Measurements from ENCODE around the gene GOPC.
A peak's percentile ranks its signal among the peaks of the same experiment; 100 is the strongest.
"Not testable (repeated sequence)": the region's sequence is repeated elsewhere in the genome, so short reads cannot be mapped to it uniquely, and the experiment has no call there.

GOPC gene

DNA sequence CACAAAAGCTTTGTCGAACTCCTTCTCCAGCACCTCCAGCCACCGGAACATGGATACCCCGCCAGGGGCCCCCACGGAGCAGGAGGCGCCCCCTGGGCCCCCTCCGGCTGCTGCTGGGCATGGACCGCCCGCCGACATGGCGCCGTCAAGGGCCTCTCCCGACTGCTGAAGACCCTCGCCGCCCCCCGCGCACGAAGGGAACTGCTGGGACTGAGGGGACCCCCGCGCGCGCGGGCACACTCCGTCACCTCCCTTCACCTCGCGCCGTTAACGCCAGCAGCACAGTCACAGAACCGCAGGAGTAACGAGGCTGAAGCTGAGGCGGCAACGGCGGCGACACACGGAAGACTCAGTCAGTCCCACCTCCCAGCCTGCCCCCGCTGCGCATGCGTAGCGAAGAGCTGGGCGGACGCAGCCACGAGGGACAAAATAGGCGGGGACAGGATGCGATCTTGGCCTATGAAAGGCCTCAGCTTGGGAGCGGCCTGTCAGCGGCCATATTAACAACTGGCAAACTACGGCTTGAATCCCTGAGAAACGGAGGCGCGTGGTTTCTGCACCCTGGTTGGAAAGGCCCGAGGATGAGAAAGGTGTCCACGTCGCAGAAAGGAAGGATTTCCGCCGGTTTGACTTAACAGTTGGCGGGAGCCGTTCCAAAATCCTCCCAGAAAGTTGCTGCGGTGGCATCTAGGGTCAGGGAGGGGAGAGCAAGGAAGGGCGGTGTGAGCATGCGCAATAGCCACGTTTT, at the start of gene GOPC:
Gene GOPC, minus strand, starts transcription at position 361 of the 748 bp plus-strand sequence. Its CDS starts 223 bp downstream, at position 138.
- H3K9me3 Mint-ChIP-seq, result peaks cover 5% of the 10 kb centered on the region
- DNase-seq (peak; percentile 92), ATAC-seq (peak; percentile 96)
- H3K36me3 Mint-ChIP-seq (ENCODE audit: low read depth), result peaks cover 25% of the 10 kb centered on the region
- peaks cover 2% of the 10 kb centered on the region for H3K27me3 Mint-ChIP-seq
- H3K27ac Mint-ChIP-seq, result peak within 1 kb of the TSS; percentile 97
- H3K4me1 Mint-ChIP-seq, result peaks cover 50% of the 10 kb centered on the region
- peak within 1 kb of the TSS; percentile 98 for H3K4me3 Mint-ChIP-seq

DNA sequence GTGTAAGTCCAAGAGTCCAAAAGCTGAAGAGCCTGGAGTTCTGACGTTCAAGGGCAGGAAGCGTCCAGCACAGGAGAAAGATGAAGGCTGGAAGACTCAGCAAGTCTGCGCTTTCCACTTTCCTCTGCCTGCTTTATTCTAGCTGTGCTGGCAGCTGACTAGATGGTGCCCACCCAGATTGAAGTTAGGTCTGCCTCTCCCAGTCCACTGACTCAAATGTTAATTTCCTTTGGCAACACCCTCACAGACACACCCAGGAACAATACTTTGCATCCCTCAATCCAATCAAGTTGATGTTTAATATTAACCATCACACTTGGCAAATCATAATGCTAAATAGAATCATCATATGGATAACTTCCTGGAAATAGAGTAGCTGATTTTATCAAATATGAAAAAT, 49.7 kb upstream of the GOPC start:
- not testable (repeated sequence) for ATAC-seq; H3K4me1 Mint-ChIP-seq; H3K36me3 Mint-ChIP-seq (ENCODE audit: low read depth); H3K9me3 Mint-ChIP-seq; DNase-seq; H3K27me3 Mint-ChIP-seq; H3K4me3 Mint-ChIP-seq; H3K27ac Mint-ChIP-seq

DNA sequence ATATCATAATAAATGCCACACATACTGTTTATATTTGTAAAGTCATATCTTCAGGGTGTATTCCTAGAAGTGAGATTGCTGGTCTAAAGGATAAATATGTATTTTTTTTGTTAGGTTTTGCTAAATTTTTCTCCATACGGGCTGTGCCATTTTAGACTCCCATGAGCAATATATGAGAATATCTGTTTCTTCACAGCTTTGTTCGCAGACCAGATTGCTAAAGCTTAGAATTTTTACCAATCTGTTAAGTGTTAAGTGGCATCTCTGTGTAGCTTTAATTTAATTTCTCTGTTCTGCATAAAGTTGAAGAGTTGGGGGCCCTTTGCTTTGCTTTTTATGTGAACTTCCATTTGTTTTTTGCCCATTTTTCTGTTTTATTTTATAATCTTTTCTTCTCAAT, 40.7 kb upstream of the GOPC start:
- Mint-ChIP-seq H3K27me3 (peaks cover 1% of the 10 kb centered on the region), H3K9me3 (peaks cover 4% of the 10 kb centered on the region), H3K4me1 (no peaks in the 10 kb centered on the region), H3K36me3 (ENCODE audit: low read depth) (peaks cover 3% of the 10 kb centered on the region), H3K27ac (no peak overlapping the region), H3K4me3 (no peak overlapping the region)
- DNase-seq (no peak), ATAC-seq (no peak)

DNA sequence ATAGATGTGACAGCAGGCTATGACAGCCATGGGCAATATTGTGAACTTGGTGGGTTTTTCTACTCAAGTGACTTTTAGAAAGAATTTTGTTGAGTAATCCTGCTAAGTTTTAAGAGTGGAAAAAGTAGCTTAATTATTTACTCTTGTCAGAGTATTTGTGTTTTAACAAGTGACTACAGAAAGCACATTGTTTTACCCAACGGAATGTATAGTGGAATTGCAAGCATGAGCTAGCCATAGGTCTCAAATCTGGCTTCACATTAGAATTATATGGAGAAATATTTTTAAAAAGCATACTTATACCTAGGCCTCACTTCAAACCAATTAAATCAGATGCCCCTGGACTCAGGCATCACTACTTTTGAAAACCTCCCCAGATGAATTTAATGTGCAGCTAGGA, 35.5 kb upstream of the GOPC start:
- peaks cover 4% of the 10 kb centered on the region for H3K9me3 Mint-ChIP-seq
- no peak overlapping the region for H3K4me3 Mint-ChIP-seq
- no peaks in the 10 kb centered on the region for H3K36me3 Mint-ChIP-seq (ENCODE audit: low read depth)
- no peak overlapping the region for H3K27ac Mint-ChIP-seq
- ATAC-seq, result no peak
- no peaks in the 10 kb centered on the region for H3K4me1 Mint-ChIP-seq
- no peak for DNase-seq
- H3K27me3 Mint-ChIP-seq, result peaks cover 1% of the 10 kb centered on the region

DNA sequence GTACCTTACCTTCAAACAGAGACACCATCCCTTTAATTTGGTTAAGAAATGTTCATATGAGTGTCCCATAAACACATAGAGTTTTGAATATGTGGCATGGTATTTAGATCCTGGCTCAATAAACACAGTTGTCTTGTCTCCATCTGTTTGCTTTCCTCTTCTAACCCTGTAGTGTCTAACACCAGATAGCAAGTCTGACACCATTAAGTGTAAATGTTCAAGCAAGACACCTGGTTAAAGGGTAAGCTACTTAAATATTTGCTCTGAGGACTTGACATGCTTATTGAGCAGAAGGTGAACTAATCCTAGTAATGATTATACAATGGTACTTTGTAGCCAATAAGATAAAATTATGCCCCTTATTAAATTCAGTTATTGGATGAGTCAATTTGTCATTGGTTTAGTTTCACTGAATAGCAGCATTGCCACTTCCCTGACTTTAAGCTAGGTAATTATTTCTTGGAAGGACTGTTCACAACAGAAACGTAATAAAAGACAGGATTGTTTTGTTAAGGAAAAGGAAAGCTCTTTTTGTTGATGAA, 26.9 kb upstream of the GOPC start:
- H3K36me3 Mint-ChIP-seq (ENCODE audit: low read depth), result peaks cover 7% of the 10 kb centered on the region
- peaks cover 7% of the 10 kb centered on the region for H3K27me3 Mint-ChIP-seq
- no peak overlapping the region for H3K4me3 Mint-ChIP-seq
- peaks cover 7% of the 10 kb centered on the region for H3K9me3 Mint-ChIP-seq
- DNase-seq, result no peak
- H3K27ac Mint-ChIP-seq, result no peak overlapping the region
- ATAC-seq, result no peak
- no peaks in the 10 kb centered on the region for H3K4me1 Mint-ChIP-seq

DNA sequence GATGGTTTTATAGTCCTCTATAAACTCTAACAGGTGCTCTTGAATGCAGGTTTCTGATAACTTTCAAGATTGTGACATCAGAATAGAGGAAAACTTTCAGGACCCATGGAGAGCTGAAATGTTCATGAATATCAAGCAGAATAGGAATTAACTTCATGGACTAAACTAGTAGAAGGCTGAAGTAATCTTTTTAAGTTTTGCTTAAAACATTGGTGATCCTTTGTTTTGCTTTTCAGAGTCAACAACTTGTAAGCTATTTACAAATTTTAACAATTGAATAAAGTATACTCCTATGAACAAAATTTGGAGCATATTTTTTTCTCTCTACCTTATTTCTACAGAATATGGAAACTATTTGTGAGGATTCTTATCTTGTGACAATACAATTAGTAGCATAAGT, 25.2 kb upstream of the GOPC start:
- no peak for DNase-seq
- peaks cover 7% of the 10 kb centered on the region for H3K27me3 Mint-ChIP-seq
- H3K4me3 Mint-ChIP-seq, result no peak overlapping the region
- peaks cover 15% of the 10 kb centered on the region for H3K9me3 Mint-ChIP-seq
- no peaks in the 10 kb centered on the region for H3K4me1 Mint-ChIP-seq
- no peak for ATAC-seq
- H3K27ac Mint-ChIP-seq, result no peak overlapping the region
- peaks cover 7% of the 10 kb centered on the region for H3K36me3 Mint-ChIP-seq (ENCODE audit: low read depth)

DNA sequence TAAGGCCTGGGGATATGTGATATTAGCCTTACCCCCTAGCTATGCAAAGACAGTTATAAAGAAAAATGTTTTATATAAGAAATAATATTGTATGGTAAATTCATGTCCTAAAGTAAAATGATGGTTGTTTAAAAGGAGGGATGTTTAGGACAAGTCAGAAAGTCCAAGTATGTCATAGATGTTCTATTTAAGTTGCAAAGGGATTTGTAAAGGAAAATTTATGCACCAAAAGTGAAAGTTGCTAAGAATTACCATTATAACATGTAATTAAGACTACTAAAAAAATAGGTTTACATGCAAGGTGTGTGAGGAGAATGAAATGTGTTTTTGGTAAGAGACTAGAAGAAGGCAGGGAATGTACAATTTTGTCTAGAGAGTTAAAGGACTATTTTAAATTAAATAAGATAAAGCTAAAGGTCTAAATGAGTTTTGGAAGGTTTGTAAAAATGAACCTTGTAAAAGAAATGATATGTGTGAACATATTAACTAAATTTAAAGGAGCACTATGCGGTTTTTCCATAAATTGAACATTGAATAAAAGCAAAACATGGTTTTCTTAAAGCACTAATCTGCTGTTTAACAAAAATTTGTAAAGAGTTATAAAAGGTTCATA, 22.7 kb upstream of the GOPC start:
- Mint-ChIP-seq H3K27me3 (peaks cover 4% of the 10 kb centered on the region), H3K36me3 (ENCODE audit: low read depth) (peaks cover 7% of the 10 kb centered on the region), H3K4me1 (no peaks in the 10 kb centered on the region), H3K4me3 (no peak overlapping the region), H3K9me3 (peaks cover 15% of the 10 kb centered on the region), H3K27ac (no peak overlapping the region)
- ATAC-seq, result no peak
- no peak for DNase-seq

DNA sequence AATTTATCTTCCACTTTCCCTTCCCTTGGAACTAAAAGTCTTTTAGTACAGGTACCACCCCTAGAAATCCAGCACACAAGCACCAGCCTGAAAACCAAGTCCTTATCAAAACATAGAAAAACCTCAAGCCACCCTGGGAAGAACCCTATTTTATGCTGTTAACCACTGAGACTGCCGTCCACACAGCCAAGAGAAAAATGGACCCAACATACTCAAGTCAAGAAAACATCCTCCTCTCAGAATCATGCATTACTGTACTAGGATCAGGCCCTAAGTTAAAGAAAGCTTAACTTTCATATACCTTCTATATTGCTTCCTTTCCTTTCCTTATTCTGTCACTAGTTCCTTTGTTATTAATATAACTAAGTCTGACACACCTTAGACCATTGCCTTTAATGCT, 16.9 kb upstream of the GOPC start:
- Mint-ChIP-seq H3K9me3 (peaks cover 15% of the 10 kb centered on the region), H3K27ac (no peak overlapping the region), H3K4me3 (no peak overlapping the region), H3K27me3 (no peaks in the 10 kb centered on the region), H3K36me3 (ENCODE audit: low read depth) (peaks cover 3% of the 10 kb centered on the region), H3K4me1 (peaks cover 20% of the 10 kb centered on the region)
- ATAC-seq (peak; percentile 52), DNase-seq (no peak)

DNA sequence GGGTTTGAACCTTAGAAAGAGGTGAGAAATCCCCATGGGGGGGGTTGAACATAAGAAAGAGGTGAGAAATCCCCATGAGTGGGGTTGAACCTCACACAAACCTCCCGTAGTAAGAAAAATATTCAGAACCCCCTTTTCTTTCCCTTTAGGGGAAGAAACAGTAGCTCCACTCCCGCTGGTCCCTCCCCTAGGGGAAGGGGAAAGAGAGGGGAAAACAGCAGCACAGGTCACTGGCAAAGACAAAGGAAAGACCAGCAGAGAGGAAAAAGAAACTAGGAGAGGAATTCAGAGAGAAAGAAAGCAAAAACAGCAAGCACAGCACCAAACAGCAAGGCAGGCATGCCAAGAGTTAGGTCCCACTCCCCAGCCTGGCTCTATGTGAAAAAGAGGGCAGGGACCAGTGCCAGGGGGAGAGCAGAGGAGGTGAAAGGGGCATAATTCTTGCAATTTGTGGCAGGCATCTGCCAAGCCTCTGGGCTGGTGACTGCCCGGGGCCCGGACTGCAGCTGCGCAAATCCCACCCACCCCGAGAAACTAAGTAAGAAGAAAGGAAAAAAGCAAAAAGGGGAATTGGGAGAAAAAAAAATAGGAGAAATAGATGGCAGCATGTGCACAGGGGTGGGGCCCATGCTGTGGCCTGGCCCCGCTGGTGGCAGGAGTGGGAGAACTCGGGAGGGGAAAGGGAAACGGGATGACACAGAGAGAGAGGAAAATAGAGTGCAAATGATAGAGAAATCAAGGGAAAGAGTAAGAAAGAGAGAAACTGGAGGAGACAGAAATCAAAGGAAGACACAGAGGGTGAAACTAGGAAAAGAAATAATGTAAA, 15.1 kb upstream of the GOPC start:
- Mint-ChIP-seq H3K4me3 (no peak overlapping the region), H3K27ac (peak overlapping the region; percentile 31)
- ATAC-seq, result no peak

DNA sequence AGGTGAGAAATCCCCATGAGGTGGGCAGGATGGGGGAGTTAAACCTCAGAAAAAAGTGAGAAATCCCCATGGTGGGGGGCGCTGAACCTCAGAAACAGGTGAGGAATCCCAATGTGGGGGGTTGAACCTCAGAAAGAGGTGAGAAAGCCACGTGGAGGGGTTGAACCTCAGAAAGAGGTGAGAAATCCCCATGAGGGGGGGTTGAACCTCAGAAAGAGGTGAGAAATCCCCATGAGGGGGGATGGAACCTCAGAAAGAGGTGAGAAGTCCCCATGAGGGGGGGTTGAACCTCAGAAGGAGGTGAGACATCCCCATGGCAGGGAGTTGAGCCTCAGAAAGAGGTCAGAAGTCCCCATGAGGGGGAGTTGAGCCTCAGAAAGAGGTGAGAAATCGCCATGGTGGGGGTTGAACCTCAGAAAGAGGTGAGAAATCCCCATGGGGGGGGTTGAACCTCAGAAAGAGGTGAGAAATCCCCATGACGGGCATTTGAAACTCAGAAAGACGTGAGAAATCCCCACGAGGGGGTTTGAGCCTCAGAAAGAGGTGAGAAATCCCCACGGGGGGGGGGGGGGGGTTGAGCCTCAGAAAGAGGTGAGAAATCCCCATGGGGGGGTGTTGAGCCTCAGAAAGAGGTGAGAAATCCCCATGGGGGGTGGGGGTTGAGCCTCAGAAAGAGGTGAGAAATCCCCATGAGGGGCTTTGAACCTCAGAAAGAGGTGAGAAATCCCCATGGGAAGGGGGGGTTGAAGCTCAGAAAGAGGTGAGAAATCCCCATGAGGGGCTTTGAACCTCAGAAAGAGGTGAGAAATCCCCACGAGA, 14.3 kb upstream of the GOPC start:
- H3K9me3 Mint-ChIP-seq, result peaks cover 6% of the 10 kb centered on the region
- H3K4me3 Mint-ChIP-seq, result no peak overlapping the region
- peaks cover 3% of the 10 kb centered on the region for H3K36me3 Mint-ChIP-seq (ENCODE audit: low read depth)
- ATAC-seq (no peak), DNase-seq (no peak)
- H3K27me3 Mint-ChIP-seq, result peaks cover 5% of the 10 kb centered on the region
- peaks cover 28% of the 10 kb centered on the region for H3K4me1 Mint-ChIP-seq
- H3K27ac Mint-ChIP-seq, result peak overlapping the region; percentile 64

More for the DNA sequence above, 15.1 kb upstream of the GOPC start:
- Mint-ChIP-seq H3K27me3 (peaks cover 2% of the 10 kb centered on the region), H3K9me3 (peaks cover 6% of the 10 kb centered on the region), H3K4me1 (peaks cover 28% of the 10 kb centered on the region), H3K36me3 (ENCODE audit: low read depth) (peaks cover 3% of the 10 kb centered on the region)
- no peak for DNase-seq

DNA sequence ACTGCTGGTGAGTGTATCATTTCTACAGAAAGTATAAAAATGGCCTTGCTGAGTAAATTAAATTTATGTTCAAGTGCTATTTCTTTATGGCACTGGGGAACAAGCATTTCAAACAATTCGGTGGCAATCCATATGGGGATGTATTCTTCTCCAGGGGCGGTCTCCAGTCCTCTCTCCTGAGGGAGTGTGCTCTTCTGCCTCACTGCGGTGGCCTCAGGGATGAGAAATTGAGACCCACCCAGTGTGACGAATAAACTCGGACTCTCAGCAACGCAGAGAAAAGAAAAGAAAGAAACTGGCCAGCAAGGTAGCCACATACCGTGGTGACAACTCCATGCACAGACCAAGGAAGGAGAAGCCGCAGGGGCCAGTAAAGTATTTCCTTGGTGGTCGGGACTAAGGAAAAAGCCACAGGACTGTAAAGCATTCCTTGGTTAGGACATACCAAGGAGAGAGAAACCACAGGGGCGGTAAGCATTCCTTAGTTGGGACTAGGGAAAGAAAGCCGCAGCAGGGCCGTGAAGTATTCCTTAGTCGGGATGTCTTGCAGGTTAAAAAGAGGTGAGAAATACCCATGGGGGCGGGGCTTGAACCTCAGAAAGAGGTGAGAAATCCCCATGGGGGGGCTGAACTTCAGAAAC, 13.6 kb upstream of the GOPC start:
- Mint-ChIP-seq H3K9me3 (peaks cover 6% of the 10 kb centered on the region), H3K27me3 (peaks cover 5% of the 10 kb centered on the region), H3K4me3 (no peak overlapping the region), H3K27ac (peak overlapping the region; percentile 64), H3K4me1 (peaks cover 28% of the 10 kb centered on the region), H3K36me3 (ENCODE audit: low read depth) (peaks cover 3% of the 10 kb centered on the region)
- DNase-seq (no peak), ATAC-seq (no peak)

DNA sequence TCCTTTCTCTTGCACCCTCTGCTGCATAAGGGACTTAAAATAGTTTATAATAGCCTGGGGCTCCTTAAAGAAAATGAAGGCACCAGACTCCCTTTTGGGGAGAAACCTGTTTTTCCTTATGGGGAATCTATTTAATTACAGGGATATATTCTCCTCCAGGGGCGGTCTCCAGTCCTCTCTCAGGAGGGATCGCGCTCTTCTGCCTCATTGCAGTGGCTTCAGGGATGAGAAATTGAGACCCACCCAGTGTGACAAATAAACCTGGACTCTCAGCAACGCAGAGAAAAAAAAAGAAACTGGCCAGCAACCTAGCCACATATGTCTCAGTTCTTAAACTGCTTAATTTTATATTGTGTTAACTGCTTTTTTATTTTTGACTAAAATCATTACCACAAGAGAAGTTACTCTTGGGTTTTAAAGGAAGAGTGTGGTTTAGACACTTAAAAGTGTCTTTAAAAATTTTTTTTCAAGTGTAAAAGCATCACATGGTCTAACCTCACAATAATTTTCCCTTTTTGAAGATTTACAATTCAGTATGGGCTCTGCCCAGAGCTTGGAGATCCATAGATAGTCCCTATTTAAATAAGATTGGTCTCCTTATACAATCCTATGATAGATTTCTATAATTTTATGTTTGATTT, 11.7 kb upstream of the GOPC start:
- ATAC-seq, result no peak

DNA sequence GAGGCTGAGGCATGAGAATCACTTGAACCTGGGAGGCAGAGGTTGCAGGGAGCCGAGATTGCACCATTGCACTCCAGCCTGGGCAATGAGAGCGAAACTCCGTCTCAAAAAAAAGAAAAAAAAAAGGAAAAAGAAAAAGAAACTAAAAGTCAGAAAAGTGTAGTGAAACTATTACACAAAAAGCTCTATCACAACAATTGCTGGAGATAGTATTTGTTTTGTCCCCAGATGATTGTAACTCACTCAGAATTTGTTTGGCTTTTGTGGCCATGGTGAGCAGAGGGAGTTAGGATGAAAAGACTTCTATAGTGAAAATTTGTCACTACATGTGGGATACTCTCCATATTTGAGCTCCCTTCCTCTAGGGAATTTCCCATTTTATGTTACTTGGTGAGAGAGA, 5.2 kb upstream of the GOPC start:
- no peaks in the 10 kb centered on the region for H3K36me3 Mint-ChIP-seq (ENCODE audit: low read depth)
- H3K9me3 Mint-ChIP-seq, result no peaks in the 10 kb centered on the region
- DNase-seq, result no peak
- peaks cover 11% of the 10 kb centered on the region for H3K27me3 Mint-ChIP-seq
- no peak overlapping the region for H3K4me3 Mint-ChIP-seq
- ATAC-seq, result no peak
- H3K4me1 Mint-ChIP-seq, result peaks cover 17% of the 10 kb centered on the region
- no peak overlapping the region for H3K27ac Mint-ChIP-seq

More for the DNA sequence above, 11.7 kb upstream of the GOPC start:
- Mint-ChIP-seq H3K9me3 (peaks cover 6% of the 10 kb centered on the region), H3K27ac (no peak overlapping the region), H3K4me3 (no peak overlapping the region), H3K27me3 (peaks cover 7% of the 10 kb centered on the region), H3K36me3 (ENCODE audit: low read depth) (peaks cover 3% of the 10 kb centered on the region), H3K4me1 (peaks cover 25% of the 10 kb centered on the region)
- DNase-seq, result no peak

Measured in activated naive CD8-positive, alpha-beta T cell treated with anti-CD3 and anti-CD28 coated beads, Interleukin-2, amount 50 U/mL, for 24 hours (primary cell).